Activated T-cell treated with anti-CD3 and anti-CD28 coated beads, Interleukin-2, amount 50 U/mL, for 24 hours (primary cell): ENCODE data around the gene COL6A3.
"Not testable (repeated sequence)": the region's sequence is repeated elsewhere in the genome, so short reads cannot be mapped to it uniquely, and the experiment has no call there.

Experiments used
- DNase-seq: peaks from one replicate; pipeline ENCODE4 v3.0.0-alpha.2; 2020
- H3K27ac Mint-ChIP-seq: 2 replicates; pipeline ENCODE4 v1.8.0; 2020; ENCODE audit warnings: mild to moderate bottlenecking, mixed read lengths
- H3K27me3 Mint-ChIP-seq: 2 replicates; pipeline ENCODE4 v1.8.0; 2020; ENCODE audit warnings: mixed read lengths
- H3K36me3 Mint-ChIP-seq: 2 replicates; pipeline ENCODE4 v1.8.0; 2020; ENCODE audit warnings: low read depth, mixed read lengths
- H3K4me1 Mint-ChIP-seq: 2 replicates; pipeline ENCODE4 v1.8.0; 2020; ENCODE audit warnings: low read depth, mixed read lengths
- H3K4me3 Mint-ChIP-seq: 2 replicates; pipeline ENCODE4 v1.8.0; 2020; ENCODE audit warnings: mild to moderate bottlenecking, moderate library complexity, mixed read lengths
- H3K9me3 Mint-ChIP-seq: 2 replicates; pipeline ENCODE4 v1.8.0; 2020; ENCODE audit warnings: mixed read lengths

COL6A3 gene

DNA sequence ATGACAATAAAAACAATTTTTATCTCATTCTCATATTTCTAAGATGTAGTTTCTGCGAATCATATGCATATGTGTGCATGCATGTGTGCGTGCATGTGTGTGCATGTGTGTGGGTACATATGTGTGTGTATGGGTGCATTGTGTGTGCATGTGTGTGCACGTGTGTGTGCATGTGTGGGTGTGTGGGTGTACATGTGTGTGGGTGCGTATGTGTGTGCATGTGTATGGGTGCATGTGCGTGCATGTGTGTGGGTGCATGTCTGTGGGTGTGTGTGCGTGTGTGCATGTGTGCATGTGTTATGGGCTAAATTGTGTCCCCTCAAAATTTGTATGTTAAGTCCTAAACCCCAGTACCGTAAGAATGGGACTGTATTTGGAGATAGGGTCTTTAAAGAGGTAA lies 49.3 kb downstream of the COL6A3 start:
- DNase-seq, result no peak
- no peak overlapping the region for H3K27ac Mint-ChIP-seq
- H3K9me3 Mint-ChIP-seq, result no peaks in the 10 kb centered on the region
- H3K4me1 Mint-ChIP-seq, result no peaks in the 10 kb centered on the region
- no peak overlapping the region for H3K4me3 Mint-ChIP-seq
- H3K27me3 Mint-ChIP-seq, result no peaks in the 10 kb centered on the region
- peaks cover 94% of the 10 kb centered on the region for H3K36me3 Mint-ChIP-seq

GRCh38 chr2:237361194-237362004 lies 52.6 kb downstream of the COL6A3 start:
- Mint-ChIP-seq H3K36me3 (peaks cover 92% of the 10 kb centered on the region), H3K9me3 (no peaks in the 10 kb centered on the region), H3K4me1 (no peaks in the 10 kb centered on the region), H3K27me3 (no peaks in the 10 kb centered on the region), H3K4me3 (no peak overlapping the region), H3K27ac (no peak overlapping the region)
- DNase-seq, result no peak

DNA sequence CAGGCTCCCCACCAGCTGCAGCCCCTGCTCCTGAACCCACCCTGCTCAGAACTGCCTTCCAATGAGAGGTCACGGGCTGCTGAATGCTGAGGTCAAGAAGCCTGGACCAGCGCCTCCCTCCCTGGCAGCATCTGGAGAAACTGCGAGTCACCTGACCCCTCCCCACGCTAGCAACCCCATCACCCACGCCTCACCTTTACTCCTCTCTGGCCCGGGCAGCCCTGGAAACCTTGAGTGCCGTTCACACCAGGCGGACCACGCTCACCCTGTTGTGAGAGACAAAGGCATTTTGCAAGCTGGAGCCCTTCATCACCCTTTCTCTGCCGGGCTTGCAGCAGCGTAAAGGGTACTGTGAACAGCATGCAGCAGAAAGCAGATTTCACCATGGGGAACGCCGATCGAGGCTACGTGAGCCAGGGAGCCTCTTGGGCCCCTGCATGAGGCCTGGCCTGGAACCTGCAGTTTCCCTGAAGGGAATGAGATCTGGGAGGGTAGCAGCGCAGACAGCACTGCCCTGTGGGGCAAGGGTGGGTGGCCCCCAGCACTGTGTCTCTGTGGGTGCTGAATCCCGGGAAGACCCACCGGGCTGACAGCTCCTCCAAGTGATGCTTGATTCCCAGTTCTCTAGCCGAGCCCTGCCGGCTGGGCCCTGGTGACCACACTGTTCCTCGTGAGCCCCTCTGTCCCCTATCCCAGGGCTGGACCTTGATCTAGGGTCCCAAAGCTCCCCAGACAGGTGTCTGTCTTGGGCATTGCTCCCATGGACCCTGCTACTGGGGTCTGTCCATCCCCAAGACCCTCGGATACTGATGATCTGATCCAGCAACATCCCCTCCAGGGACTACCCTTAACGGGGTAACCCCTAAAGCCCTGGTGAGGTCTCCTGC lies 53.8 kb downstream of the COL6A3 start:
- Mint-ChIP-seq H3K4me1 (no peaks in the 10 kb centered on the region), H3K27me3 (no peaks in the 10 kb centered on the region), H3K27ac (no peak overlapping the region), H3K4me3 (no peak overlapping the region), H3K36me3 (peaks cover 86% of the 10 kb centered on the region), H3K9me3 (no peaks in the 10 kb centered on the region)
- DNase-seq, result no peak

DNA sequence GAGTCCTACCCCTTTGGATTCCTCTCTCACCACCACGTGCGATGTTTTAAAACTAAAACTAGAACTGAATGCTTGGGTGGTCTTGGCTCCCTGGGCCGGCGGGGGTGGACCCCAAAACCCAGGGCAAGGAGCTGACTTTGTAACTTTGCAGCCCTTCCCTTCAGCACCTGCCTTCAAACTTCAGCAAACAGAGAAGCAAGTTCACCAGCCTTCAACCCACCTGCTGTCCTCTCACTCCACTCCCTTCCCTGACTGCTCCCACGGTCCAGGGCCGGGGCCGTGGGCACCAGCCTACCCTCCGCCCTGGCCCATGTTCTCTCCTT lies 54.5 kb downstream of the COL6A3 start:
- no peak for DNase-seq
- Mint-ChIP-seq H3K4me1 (no peaks in the 10 kb centered on the region), H3K27me3 (no peaks in the 10 kb centered on the region), H3K36me3 (peaks cover 86% of the 10 kb centered on the region), H3K4me3 (no peak overlapping the region), H3K27ac (no peak overlapping the region), H3K9me3 (no peaks in the 10 kb centered on the region)

- H3K36me3 Mint-ChIP-seq, result peaks cover 85% of the 10 kb centered on the region
- H3K4me1 Mint-ChIP-seq, result no peaks in the 10 kb centered on the region
- no peak overlapping the region for H3K4me3 Mint-ChIP-seq
- no peak overlapping the region for H3K27ac Mint-ChIP-seq
- H3K27me3 Mint-ChIP-seq, result no peaks in the 10 kb centered on the region
- DNase-seq, result no peak
- no peaks in the 10 kb centered on the region for H3K9me3 Mint-ChIP-seq
These were observed 55.0 kb downstream of the COL6A3 start for GRCh38 chr2:237358721-237359517.

GRCh38 chr2:237355701-237356100 lies 58.3 kb downstream of the COL6A3 start:
- Mint-ChIP-seq H3K9me3 (no peaks in the 10 kb centered on the region), H3K27ac (no peak overlapping the region), H3K4me3 (no peak overlapping the region), H3K4me1 (no peaks in the 10 kb centered on the region), H3K27me3 (no peaks in the 10 kb centered on the region), H3K36me3 (peaks cover 64% of the 10 kb centered on the region)
- DNase-seq, result no peak

DNA sequence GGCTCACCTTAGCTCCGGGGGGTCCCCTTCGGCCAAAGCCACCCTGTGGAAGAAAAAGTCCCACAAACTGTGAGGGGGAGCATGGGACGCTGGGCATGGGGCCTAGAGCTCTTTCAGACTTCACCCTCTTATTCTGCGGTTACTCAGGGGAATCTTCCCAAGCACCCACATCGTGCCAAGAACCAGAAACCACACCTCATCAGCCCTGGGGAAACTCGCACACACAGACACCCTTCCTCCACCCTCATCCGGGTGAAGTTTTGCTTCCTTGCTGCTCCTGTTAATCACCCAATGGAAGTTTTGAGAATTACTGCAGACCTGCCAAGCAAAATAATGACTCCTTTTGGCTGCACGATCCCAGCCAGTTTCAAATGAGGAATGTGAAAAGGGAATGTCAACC lies 59.1 kb downstream of the COL6A3 start:
- Mint-ChIP-seq H3K36me3 (peaks cover 65% of the 10 kb centered on the region), H3K4me3 (no peak overlapping the region), H3K27me3 (no peaks in the 10 kb centered on the region), H3K27ac (no peak overlapping the region), H3K9me3 (no peaks in the 10 kb centered on the region), H3K4me1 (no peaks in the 10 kb centered on the region)
- no peak for DNase-seq

DNA sequence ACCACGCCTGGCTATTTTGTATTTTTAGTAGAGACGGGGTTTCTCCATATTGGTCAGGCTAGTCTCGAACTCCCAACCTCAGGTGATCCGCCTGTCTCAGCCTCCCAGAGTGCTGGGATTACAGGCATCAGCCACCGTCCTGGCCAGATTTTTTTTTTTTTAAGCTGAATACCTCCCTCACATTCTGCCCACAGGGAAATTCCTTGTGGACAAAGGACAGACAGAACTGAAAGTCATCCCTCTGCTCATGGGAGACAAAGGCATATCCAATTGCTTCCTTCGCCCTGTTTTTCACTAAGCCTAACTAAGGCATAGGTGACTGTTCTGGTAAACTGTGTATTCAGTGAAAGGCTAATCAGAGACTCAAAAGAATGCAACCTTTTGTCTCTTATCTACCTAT lies 59.8 kb downstream of the COL6A3 start:
- H3K4me1 Mint-ChIP-seq, H3K9me3 Mint-ChIP-seq, H3K4me3 Mint-ChIP-seq, DNase-seq, H3K27me3 Mint-ChIP-seq: not testable (repeated sequence)
- peaks cover 58% of the 10 kb centered on the region for H3K36me3 Mint-ChIP-seq
- peak overlapping the region; percentile 55 for H3K27ac Mint-ChIP-seq

DNA sequence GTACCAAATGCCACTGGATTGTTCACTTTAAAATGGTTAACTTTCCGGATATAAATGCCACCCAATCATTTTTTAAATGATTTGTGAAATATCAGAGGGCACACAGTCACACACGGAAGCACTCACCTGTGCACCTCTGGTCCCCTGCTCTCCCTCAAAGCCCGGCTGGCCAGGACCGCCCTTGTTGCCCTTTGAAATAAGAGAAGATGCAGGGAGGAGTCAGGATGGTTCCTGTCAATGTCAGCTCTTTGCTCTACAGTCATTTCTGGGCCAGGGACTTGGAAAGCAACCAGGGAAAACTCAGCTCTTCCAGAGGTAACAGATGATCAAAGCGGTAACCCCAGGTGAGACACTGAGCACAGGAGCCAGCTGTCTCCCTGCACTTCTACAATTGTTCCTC lies 60.7 kb downstream of the COL6A3 start:
- H3K27me3 Mint-ChIP-seq, result no peaks in the 10 kb centered on the region
- no peaks in the 10 kb centered on the region for H3K4me1 Mint-ChIP-seq
- no peaks in the 10 kb centered on the region for H3K9me3 Mint-ChIP-seq
- H3K36me3 Mint-ChIP-seq, result peaks cover 49% of the 10 kb centered on the region
- DNase-seq, result no peak
- no peak overlapping the region for H3K27ac Mint-ChIP-seq
- no peak overlapping the region for H3K4me3 Mint-ChIP-seq

- no peak overlapping the region for H3K4me3 Mint-ChIP-seq
- H3K27me3 Mint-ChIP-seq, result no peaks in the 10 kb centered on the region
- peaks cover 48% of the 10 kb centered on the region for H3K36me3 Mint-ChIP-seq
- DNase-seq, result no peak
- no peaks in the 10 kb centered on the region for H3K9me3 Mint-ChIP-seq
- no peaks in the 10 kb centered on the region for H3K4me1 Mint-ChIP-seq
- no peak overlapping the region for H3K27ac Mint-ChIP-seq
These were observed 61.6 kb downstream of the COL6A3 start for GRCh38 chr2:237352279-237352845.

- Mint-ChIP-seq H3K27ac (no peak overlapping the region), H3K9me3 (no peaks in the 10 kb centered on the region), H3K4me1 (no peaks in the 10 kb centered on the region), H3K4me3 (no peak overlapping the region), H3K36me3 (peaks cover 48% of the 10 kb centered on the region), H3K27me3 (no peaks in the 10 kb centered on the region)
- no peak for DNase-seq
These were observed 62.2 kb downstream of the COL6A3 start for GRCh38 chr2:237351796-237352195.

DNA sequence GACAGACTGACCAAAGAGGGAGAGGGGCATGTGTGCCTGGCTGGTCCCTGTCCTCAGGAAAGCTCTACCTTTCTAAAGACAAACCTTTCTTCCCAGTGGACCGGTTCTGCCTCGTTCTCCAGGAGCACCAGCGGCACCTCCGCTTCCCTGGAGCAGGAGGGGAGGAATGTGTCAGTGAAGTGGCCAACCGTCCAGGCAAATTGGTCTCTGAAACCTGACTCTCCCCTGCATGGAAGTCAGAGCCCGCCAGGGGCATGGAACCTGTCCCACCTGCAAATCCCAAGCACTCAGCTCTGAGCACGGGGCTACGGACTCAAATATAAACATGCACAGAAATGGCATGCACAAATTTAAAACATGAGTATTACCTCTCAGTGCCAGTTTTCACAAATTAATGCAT lies 62.9 kb downstream of the COL6A3 start:
- Mint-ChIP-seq H3K27ac (no peak overlapping the region), H3K9me3 (no peaks in the 10 kb centered on the region), H3K4me1 (no peaks in the 10 kb centered on the region), H3K36me3 (peaks cover 52% of the 10 kb centered on the region), H3K4me3 (no peak overlapping the region), H3K27me3 (no peaks in the 10 kb centered on the region)
- DNase-seq, result no peak

DNA sequence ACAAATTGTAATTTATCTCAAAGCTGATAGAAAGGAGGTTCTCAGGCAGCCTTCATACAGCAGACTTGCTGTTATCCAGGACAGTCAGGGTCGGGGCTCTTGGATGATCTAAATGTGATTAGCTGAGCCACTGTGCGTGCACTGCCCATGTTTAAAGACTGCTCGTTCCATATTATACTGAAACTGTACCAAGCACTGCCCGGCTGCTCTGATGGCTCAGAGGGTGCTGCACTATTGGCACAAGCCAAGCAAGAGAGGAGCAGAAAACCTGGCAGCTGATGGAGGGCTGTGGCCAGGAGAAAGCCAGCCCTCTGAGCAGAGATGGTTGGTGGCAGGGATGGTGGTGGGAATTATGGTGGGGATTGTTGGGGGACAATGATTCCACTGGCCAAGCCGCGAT lies 63.4 kb downstream of the COL6A3 start:
- no peaks in the 10 kb centered on the region for H3K9me3 Mint-ChIP-seq

DNA sequence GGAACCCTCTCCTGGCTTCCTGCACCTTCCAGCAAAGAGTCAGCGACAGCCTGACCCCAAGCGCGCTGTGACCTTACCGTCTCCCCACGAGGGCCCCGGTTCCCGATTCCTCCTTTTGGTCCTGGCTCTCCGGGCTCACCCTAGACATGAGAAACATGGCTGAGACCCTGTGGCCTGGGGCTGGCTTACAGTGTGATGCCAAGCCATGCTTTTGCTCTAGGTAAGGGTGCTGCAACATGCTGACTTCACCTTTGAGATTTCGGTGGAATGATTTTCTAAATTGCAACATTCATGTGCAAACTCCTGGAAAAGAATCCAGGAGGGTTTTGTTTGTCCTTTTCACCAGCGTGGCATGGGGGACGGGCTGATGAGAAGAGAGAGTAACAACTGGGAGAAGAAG lies 63.9 kb downstream of the COL6A3 start:
- no peak for DNase-seq
- Mint-ChIP-seq H3K4me1 (no peaks in the 10 kb centered on the region), H3K27me3 (no peaks in the 10 kb centered on the region), H3K36me3 (peaks cover 54% of the 10 kb centered on the region), H3K27ac (no peak overlapping the region), H3K4me3 (no peak overlapping the region), H3K9me3 (no peaks in the 10 kb centered on the region)

More for the DNA sequence above, 63.4 kb downstream of the COL6A3 start:
- no peaks in the 10 kb centered on the region for H3K27me3 Mint-ChIP-seq
- H3K4me1 Mint-ChIP-seq, result no peaks in the 10 kb centered on the region
- no peak overlapping the region for H3K27ac Mint-ChIP-seq
- no peak overlapping the region for H3K4me3 Mint-ChIP-seq
- DNase-seq, result no peak
- H3K36me3 Mint-ChIP-seq, result peaks cover 54% of the 10 kb centered on the region
